RWPE1 (cell line): ENCODE results near the gene AKAP13.

ENCODE experiments used
- CTCF ChIA-PET: fragments of 350-600 bp; sonication (Branson Sonifier 250); formaldehyde crosslinking; extraction: SDS; loops from one replicate; lab custom pipeline; 2021; lab: Yijun Ruan, JAX
- POLR2A ChIA-PET: fragments of 400-600 bp; formaldehyde crosslinking; extraction: SDS; loops from one replicate; lab custom pipeline; 2020; ENCODE audit warnings: antibody characterized with exemption; ENCODE audit not compliant: low non-redundant PET; lab: Yijun Ruan, JAX
- DNase-seq: peaks from one replicate; pipeline ENCODE4 v3.0.0; 2012; ENCODE audit warnings: low spot score
- H3K27ac ChIP-seq: fragments of 450-650 bp; 2 replicates; pipeline ENCODE4 v1.5.1; 2017
- TF ChIP-seq, protein P1 (sequence below): fragments of 450-650 bp; conservative IDR thresholded peaks from 2 replicates; pipeline ENCODE4 v1.5.1; 2017; ENCODE audit warnings: low read depth, mild to moderate bottlenecking

AKAP13 gene

GRCh38 chr15:85692321-85692720, 311.9 kb downstream of the AKAP13 start:
- CTCF ChIA-PET = interaction anchor here (0.5 to 0.7 kb wide), 3 partner anchors 12 to 125 kb away, joined by 3 to 5 read pairs (median 3); no protein-coding TSS in a partner anchor

DNA sequence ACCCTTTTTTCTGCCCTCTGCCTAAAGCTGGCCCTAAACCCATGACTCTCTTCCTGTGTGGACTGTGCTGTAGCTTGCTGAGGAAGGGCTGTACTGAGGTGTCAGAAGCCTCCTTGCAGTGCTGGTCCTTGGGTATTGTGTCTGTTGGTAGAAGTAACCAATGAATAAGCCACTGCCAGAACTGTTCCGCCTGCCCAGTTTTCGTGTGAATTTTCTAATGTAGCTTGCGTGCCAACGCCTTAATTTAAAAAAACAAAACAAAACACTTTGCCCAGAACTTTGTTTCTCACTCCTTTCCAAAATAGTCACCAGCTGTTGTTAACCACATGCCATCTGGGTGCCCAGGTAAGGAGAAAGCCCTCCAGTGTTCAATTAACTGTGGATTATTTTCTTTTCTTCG, 312.5 kb downstream of the AKAP13 start:
- no peak overlapping the region for H3K27ac ChIP-seq
- DNase-seq = no peak
- TF ChIP-seq, protein P1, sequence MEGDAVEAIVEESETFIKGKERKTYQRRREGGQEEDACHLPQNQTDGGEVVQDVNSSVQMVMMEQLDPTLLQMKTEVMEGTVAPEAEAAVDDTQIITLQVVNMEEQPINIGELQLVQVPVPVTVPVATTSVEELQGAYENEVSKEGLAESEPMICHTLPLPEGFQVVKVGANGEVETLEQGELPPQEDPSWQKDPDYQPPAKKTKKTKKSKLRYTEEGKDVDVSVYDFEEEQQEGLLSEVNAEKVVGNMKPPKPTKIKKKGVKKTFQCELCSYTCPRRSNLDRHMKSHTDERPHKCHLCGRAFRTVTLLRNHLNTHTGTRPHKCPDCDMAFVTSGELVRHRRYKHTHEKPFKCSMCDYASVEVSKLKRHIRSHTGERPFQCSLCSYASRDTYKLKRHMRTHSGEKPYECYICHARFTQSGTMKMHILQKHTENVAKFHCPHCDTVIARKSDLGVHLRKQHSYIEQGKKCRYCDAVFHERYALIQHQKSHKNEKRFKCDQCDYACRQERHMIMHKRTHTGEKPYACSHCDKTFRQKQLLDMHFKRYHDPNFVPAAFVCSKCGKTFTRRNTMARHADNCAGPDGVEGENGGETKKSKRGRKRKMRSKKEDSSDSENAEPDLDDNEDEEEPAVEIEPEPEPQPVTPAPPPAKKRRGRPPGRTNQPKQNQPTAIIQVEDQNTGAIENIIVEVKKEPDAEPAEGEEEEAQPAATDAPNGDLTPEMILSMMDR = no peak
- CTCF ChIA-PET = no interaction called here
- POLR2A ChIA-PET = no interaction called here

More at GRCh38 chr15:85692321-85692720, 311.9 kb downstream of the AKAP13 start:
- TF ChIP-seq, protein P1 = no peak
- DNase-seq = no peak
- POLR2A ChIA-PET = no interaction called here
- no peak overlapping the region for H3K27ac ChIP-seq

- ChIA-PET POLR2A (no interaction called here), CTCF (no interaction called here)
- H3K27ac ChIP-seq = no peak overlapping the region
Observed at GRCh38 chr15:85693277-85693676, 312.9 kb downstream of the AKAP13 start.

DNA sequence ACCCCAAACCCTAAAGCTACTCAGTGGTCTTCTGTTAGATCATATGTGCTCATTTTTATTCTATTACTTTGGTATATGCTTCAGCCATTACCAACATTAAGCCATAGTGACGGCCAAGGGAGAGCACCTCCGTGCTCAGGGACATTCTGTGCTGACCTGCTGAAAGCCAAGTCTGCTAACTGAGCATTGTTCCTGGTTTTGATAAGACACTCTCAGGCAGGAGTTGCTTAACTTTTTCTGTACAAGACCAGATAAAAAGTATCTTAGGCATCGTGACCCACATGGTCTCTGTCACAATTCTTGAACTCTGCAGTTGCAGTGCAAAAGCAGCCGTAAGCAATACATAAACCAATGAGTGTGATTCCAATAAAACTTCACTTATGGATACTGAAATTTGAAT, 313.7 kb downstream of the AKAP13 start:
- H3K27ac ChIP-seq = no peak overlapping the region
- no peak for DNase-seq
- ChIA-PET POLR2A (no interaction called here), CTCF (no interaction called here)
- TF ChIP-seq, protein P1 = no peak

More at GRCh38 chr15:85693277-85693676, 312.9 kb downstream of the AKAP13 start:
- TF ChIP-seq, protein P1 = no peak
- no peak for DNase-seq

DNA sequence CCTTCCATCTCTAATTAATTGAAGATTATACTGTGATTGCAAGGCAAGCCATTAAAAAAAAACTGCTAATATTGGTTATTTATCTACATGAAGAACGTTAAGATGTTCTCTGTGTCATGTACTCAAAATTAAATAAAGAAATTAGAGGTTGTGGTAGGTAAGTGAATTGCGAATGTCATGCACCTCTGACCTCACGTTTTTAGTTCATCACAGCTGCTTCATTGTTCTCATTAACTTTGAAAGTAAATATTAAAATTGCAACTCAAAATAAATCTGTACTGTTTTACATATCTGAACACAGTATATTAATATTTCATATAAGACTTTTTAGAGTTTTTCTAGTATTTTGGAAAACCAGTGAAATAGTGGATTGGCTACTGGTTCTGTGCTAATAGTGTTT, 320.4 kb downstream of the AKAP13 start:
- CTCF ChIA-PET = no interaction called here

DNA sequence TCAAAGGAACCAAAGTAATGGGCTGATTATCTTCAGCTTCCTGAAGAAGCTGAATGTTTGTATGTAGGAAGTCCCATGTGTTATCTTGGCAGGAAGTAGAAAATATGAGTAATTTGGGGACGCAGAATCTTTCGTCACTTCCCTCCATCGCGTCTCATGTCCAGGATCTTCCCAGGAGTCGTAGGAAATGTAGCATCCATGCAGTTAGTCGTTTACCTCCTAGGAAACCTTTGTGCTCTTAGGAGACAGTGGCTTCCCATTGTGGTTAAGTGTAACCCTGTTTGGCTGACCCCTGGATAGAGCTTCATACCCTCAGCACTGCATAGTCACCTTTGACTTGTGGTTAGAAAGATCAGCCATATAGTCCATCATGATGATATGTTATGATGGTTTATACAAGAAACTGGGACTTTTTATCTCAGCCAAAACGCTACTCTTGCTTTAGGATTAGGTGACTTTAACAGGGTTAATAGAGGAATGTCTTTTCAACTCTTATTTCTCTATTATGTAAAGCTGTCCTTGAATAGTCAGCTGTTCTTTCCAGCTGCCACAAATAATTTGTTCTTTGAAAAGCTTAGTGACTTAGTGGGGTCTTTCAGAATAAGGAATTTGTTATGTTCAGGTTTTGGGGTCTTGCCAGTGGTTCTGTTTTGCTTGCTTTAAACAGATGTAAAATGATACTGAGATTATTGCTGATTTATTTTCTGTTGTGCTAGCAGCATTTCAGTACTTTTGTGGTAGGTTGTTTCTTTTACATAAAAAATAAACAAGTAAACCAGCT, 322.1 kb downstream of the AKAP13 start:
- no peak overlapping the region for H3K27ac ChIP-seq
- ChIA-PET POLR2A (no interaction called here), CTCF (interaction anchor here (0.5 to 0.6 kb wide), 3 partner anchors 25 to 1607 kb away, joined by 3 to 5 read pairs (median 4); no protein-coding TSS in a partner anchor)
- DNase-seq = no peak
- TF ChIP-seq, protein P1 = no peak

More for the DNA sequence above, 320.4 kb downstream of the AKAP13 start:
- H3K27ac ChIP-seq = no peak overlapping the region
- DNase-seq = no peak
- TF ChIP-seq, protein P1 = no peak
- POLR2A ChIA-PET = interaction anchor here (0.6 kb wide), 1 partner anchor 94 kb away, joined by 4 read pairs; no protein-coding TSS in a partner anchor
